GM19023 (cell line): Measurements from ENCODE around the gene HOXB9.

Experiments
- ATAC-seq: cut with Tn5 transposase; IDR thresholded peaks from one replicate; pipeline ENCODE4 v1.9.1; 2021; ENCODE audit warnings: mild to moderate bottlenecking, moderate library complexity; ENCODE audit not compliant: unreplicated experiment

The HOXB9 gene

DNA sequence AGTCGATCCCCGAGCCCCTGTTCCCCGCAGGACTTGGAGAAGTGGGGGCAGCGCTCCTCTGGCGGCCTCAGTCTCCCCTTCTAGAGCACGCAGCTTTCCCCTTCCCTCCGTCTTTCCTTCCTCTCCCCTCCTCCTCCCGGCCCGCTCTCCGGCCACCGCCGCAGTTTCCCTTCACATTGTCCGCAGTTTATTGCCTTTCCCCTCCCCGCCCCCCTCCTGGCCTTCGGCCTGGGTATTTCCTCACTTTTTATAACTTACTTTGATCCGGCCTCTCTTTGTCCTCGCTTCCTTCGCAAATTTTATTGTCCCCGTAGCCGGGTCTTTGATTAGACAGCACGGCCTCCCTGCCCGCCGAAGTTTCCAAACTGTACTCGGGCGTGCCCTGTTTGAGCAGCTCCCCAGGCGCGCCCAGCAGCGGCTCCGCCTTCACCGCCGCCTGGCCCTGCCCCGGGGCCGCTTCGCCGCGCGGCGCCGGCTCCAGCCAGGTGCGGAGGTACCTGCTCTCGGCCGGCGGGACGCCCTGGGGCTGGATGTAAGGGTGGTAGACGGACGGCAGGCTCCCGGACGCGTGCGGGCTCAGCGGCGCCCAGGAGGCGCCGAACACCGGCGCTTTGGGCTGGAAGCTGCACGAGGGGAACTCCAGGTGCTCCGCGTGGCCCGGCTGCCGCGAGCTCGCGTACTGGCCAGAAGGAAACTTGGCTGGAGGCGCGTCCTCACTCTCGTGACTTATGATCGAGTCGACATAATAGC lies 488 bp downstream of the HOXB9 start:
- no peak for ATAC-seq

DNA sequence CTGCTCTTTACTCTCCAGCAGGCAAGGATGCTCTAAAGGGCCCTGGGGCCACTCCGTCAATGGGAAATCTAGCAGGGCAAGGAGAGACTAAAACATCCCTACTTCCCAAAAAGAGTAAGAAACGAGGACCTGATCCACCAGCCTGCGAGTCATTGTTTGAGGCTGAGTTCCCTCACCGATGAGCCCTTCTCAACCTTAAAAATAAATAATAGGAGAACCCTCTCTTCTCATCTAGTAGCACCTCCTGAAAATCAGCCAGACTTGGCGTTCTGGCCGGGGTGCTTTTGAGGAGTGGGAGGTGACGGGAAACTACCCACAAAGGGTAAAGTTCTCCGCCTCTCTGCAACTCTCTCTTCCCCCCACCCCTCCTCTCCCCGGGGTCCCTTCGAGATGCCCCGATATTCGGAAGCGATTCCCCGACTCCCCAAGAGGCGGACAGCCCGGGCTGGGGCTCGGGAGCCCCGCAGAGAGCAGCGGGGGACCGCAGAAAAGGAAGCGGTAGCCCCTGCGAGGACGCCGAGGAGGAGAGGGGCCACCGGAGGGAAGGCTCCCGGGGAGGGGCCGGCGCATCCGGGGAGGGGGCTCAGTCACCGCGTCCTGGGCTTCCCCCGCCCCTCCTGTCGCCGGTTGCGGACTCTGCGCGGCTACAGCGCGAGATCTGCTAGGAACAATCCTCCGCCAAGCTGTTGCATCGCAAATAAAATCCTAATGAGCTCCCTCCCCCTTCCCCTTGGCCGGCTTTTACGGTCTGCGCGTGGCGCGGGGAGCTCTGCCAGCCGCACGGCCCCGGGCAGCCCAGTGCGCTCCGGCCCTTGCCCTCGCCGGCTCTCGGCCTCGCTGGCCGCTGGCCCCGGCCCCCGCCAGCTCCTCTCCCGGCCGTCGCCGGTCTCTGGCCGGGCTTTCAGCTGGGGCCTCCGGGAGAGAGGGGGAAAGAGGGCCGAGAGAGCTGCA lies 1.3 kb downstream of the HOXB9 start:
- ATAC-seq = no peak

DNA sequence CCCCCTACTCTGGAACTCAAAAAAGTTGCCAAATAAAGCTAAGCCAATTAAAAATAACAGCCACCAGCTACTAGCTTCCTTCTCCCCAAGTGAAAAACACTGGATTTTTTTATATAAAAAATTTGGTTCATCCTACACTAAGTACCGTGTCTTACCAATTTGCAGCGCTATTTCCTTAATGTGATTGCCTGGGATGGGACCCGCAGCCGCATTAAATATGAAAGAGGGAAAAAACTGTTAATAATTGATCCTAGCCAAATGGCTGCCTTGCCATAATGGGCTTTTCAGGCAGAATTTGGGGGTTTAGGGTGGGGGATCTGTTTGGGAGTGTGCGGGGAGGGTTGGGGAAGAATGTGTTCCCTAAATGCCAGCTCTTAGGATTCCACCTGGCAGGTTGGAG lies 2.0 kb downstream of the HOXB9 start:
- ATAC-seq = no peak

DNA sequence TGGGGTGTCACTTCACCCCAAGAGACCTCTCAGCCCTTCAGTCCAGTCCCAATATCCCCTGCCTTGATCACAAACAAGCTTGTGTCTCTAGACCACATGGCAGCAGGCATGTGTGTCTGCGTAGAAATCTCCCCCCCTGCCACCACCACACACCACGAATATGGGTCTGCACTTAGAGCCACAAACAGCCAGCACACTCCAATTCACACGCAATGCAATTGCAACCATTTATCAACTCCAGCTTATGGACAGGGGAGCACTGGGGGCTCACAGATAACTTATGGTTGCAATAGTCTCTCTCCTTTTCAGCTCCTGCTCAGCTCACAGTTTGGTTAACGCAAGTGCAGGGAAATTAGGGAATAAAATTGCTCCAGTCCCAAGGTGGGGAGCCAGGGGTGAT lies 2.6 kb downstream of the HOXB9 start:
- no peak for ATAC-seq

DNA sequence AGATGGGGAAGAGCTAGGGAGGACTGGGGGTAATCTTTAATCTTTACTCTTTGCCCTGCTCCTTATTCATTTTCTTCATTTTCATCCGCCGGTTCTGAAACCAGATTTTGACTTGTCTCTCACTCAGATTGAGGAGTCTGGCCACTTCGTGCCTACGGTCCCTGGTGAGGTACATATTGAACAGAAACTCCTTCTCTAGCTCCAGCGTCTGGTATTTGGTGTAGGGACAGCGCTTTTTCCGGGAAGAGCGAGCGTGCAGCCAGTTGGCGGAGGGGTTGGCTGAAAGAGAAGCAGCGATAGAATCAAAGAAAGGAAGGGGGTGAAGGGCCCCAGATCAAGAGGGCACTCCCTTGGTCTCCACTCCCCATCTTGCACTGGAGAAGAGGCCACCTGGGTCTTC lies 3.3 kb downstream of the HOXB9 start:
- no peak for ATAC-seq

DNA sequence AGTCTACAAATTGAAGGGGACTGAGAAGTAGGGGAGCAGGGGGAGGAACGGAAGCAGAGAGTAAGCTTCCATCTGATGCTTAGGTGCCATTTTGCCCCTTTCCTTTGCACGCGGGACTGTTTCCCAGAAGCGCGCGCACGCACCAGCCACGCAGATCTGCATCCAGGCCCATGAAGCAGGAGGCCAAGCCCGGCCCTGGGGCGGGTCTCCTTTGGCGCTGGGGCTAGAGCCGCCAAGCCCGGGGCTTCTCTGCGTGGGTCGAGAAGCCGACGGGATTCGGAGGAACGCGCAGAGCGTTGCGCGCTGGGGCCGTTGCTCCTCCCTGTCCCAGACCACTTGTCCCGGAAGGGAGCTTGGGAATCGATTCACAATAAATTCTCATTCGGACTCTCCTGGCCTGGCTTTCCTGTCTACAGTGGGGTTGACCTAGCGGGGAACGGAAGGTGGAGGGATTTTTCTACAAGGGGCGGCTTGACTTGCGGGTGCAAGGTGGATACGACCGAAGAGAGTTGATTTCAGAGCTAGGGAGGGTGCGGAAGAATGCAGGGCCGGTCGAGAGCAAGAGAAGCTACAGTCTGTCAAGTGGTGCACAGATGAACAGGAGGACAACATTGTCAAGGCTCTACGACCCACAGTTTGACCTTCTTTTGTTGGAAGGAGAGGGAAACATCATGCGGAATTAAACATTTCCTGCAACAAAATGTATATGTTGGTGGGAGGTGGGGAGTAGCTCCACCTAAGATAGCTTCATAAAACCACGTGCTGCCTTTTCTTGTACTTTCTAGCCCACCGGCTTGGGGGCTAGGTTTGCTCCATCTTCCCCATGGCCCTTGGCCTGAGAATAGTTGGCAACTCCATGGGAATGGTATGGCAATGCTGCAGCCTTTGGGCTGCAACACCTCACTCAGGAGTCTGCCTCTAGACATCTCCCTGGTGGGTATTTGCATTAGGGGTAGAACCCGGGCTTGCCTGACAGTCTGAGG lies 4.5 kb downstream of the HOXB9 start:
- ATAC-seq = no peak

DNA sequence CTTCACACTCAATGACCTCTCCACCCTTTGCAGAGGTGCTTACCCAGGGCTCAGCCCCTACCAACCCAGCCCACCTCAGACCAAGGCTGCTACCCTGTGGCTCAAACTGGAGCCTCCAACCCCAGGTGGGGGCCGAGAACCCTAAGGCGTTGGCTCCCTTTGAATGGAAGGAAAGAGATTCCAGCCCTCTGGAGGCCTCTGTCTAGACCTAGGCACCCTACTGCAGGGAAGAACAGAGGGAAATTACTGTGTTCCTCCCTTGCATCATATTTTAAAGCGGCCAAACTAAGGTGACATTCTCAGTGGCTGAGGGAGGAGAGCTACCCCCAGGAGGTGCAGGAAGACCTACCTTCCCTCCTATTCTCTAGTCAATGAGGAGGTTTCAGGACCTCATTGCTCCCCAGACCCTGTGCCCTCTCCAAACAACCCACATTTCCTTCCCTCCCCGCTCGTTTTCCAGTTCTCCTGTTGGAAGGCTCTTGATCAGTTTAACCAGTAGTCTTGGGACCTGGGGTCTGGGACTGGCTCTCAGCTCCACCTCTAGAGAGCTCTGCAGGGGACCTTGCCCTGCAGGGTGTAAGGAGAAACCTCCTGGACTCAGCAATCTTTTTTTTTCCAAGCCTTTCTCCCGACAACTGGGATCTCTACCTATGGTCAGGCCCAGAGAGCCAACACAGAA lies 5.6 kb downstream of the HOXB9 start:
- no peak for ATAC-seq

DNA sequence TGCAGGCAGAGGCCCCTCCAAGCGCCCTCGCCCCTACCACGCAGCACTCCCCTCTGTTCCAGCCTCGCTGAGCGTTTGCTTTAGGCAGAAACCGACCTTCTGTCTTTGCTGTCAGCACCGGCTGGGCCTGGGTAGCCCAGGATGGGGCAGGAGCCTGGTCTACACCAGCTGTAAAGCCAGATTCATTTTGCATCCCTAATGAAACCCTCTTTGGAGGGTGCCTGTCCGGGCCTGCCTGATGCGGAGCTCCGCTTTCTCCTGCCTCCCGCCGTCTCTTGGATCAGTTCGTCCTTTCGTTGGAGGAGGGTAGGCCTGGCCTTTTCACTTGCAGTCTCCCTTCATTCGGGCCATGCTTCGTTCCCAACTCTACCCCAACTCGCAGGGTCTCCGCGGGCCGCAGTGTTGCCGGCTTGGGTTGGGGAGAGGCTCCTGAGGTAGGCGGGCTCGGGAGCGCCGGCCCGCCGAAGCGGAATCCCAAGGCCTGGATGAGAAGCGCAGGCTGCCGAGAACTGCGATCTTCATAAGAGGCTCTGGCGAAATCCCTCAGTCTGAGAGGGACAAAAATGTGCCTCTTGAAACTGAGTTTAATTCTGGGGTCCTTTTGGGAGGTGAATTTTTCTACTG lies 6.2 kb downstream of the HOXB9 start:
- no peak for ATAC-seq

DNA sequence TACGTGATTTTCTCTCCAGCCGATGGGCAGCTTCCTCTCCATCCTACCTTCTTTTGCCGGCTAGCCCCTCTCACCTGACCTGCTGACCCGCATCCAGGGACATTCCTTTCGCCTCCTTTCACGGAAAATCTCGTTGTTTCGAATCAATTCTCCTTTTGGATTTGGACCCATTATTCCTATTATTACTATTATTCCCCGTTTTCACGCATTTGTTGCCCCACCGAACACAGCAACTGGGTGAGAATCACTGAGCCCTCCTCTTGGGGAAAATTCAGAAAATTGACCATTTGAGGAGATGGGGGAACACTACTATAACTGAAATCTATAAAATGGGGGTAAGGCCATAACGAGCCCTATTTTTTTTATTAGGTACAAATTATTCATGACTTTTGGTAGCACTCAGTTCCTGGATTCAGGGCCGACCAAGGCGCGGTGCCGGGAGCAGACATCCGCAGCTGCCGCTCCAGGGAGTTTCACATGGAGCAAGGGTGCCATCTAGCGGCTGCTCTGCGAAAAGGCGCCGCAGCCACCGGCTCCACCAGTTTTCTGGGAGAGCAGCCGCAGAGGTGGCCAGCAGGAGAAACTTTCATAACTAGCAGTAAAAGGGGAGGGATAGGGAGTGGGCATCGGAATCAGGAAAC lies 7.8 kb downstream of the HOXB9 start:
- ATAC-seq = no peak

DNA sequence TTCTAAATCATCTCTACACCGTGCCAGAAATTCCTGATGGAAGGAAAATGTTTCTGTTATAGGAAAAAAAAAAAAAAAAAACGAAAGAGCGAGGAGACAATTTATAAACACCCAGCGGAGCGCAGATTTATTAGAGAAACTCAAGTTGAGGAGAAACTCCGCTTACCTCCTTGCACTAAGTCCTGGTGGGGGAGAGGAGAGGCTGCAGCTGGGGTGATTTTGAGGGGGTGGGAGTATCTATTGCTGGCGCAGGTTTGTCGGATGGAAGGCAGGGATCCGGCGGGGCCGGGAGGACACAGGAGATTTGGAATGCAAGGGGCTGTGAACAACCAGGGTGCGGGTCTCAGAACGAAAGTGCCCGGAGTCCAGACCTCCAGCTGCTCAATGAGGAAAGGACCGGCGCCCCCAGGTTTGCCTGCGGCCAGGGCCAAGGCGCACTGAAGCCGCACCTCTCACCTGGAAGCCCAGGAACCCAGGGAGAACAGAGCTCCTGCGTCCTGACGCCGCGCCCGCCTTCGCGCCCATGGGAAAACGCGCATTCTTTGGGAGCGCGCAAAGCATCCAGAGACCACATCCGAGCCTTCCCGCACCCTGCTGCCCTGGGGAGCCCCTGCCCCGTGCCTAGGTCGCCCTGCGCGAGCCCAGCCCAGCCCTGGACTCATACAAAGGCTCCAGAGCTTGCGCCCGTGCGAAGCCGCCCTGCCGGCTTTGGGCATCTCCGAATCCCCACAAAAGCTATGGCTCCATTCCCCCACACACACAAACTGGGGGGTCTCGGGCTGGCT lies 8.5 kb downstream of the HOXB9 start:
- ATAC-seq = no peak

DNA sequence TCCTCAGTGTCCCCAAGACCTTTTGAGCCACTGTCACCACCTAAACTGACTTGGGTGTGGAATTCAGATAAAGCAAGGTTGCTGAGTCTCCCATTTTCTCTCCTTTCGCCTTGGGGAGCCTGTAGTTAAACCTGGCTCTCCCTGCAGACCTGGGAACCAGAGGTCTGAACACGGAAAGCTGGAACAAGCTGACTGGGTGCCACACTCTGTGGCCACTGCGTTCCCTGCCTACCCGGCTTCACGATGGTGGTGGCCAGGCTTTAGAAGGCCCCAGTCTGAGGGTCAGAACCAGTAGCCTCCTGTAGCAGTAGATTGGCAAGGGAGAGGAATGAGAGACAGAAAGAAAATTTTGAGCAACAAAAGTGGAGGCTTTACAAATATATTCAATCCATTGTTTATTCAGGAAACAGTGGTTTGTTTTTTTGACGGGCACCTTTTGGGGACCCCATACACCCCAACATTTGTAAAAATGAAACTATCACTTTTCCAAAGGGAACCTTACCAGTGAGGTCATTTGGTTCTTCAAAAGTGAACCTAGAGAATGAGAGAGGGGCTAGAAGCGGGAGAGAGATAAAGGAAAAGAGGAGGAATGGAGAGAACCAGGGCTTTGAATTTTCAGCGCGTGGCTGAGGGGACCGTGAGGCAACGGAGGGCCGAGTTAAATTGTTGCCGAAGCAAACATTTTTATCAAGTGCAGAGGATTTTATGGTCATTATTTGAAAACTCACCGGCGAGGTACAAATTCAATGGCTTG lies 9.3 kb downstream of the HOXB9 start:
- ATAC-seq = no peak

DNA sequence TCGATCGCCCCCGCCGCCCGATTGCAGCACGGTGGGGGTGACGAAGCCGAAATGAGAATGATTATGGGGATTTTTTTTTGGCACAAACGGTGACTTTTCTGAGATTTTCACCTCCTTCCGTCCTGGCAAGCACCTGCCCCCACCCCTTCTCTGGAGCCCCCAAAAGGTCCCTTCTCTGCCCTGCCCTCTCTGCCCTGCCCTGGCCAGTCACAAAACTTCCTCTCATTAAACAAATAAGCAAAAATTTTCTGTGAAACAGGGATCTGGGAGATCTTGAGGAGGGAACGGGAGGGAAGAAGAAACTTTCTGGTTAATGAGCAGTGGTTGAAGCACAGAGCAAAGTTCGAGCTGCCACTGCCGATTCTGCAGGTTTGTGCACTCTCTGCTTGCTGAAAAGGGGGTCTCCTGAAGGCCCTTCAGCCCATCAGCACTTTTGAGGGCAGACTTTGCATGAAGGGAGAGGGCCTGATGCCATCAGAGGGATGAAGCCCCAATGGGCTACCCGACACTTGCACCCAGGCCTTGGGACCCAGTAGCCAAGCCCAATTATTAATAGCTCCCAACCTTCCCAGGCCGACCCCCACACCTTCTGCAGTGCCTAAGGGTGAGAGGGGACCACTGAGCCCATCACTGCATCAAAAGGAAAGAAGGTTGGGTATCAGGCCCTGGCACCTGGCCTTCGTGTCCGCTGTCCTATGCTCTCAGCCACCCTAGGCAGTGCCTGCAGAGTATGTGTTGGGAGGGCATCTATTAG lies 10.0 kb downstream of the HOXB9 start:
- no peak for ATAC-seq

DNA sequence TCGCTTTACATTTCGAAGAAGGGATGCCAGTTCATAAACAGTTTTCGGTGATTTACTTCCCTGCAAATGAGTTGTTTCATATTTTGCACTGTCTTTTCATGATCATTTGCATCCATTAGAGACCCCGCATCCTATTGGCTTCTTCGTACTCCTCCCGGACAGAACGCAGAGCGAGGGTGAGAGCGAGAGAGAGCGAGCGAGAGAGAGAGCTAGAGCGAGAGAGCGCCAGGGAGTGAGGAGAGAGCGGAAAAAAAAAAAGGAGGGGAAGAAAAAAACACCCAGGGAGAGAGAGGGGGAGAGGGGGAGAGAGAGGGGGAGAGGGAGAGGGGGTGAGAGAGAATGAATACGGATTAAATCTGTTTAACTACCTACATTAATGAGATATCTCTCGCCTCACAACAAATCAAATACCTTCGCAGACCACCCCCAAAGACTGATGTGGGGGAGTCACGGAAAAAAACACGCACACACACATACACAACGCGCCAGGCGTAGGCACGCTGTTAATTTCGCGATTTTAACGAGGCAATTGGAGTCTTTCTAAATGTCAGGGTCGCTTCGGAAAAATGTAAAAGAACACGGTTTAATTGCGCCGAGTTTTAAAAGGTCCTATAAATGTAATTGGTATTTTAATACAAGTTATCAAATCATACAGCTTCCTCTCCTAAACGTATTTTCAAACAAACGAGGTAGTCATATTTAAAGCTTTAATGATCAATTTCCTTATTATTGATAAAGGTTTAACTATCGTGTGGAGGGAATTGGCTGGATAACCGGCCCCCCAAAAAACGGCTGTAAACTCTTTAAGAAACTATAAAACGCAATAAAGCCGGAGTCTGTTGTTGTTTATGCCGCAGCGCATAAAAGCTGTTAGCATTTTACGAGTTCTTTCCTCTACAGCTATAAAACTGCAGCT lies 10.9 kb downstream of the HOXB9 start, which contains the start of gene HOXB8:
HOXB8 (minus strand) TSS at position 246 of the 916 bp plus-strand sequence. CDS start 588 bp downstream, outside the sequence.
- no peak for ATAC-seq

DNA sequence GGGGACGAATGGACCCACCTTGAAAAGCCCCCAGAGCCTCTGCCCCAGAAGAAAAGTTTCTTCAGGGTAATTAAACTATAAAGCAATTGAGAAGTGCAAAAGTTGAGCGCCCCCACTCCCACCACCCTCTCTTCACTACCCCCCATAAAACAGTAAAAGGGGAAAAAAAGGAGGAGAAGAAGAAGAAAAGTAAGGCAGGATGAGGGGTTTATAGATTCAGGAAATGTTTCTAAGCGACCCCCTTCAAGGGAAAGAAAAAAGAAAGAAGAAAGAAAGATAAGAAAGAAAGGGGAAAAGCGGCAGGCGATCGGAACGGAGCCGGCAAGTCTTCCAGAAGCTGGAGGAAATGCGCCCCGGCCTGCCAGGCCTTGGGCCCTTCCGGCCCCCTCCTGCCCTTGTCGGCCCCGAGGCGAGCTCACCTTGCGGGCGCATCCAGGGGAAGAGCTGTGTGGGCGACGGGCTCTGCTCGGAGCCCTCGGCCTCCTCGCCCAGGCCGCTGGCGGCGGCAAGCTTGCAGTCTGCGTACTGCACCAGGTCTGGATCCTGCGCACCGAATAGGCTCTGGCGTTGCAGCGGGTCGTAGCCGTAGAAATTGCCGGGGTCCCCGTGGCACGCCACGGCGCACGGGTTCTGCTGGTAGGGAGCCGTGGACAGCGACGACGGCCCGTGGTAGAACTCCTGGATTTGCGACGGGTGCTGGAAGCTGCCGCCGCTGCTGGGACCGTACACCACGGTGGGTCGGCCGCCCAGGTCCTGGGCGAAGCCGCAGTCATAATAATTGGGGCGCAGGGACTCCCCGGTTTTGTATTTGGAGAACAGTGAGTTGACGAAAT lies 12.1 kb downstream of the HOXB9 start:
- no peak for ATAC-seq
